Frontal cortex (tissue), 4 donors: ENCODE results near the gene ZNF672. TPM values are rescaled to one million over a fixed set of nuclear protein-coding genes. Genes with fewer than 3 reads are reported as not detected.

Experiments
- DNase-seq, 2 donors: peaks; one replicate each; pipeline ENCODE4 v3.0.0; 2012; ENCODE audit warnings: low spot score in 2 of 2
- FAIRE-seq: peaks from 2 replicates; lab custom pipeline; 2012; peaks lifted over from hg19 to GRCh38; lab: Jason Lieb, UNC
- total RNA-seq: library from RNA; depleted of rRNA; stranded (reverse); fragments of >200 nt; gene quantifications from one replicate; pipeline ENCODE4 v1.2.3, GENCODE V29; 2014
- donor health status: control.
- donor health status: control.
- donor health status: control.

The ZNF672 gene
- total RNA-seq, 1 donor from 2014 or later = 14.7 TPM

- no peak for FAIRE-seq
- DNase-seq = no peak
Observed at GRCh38 chr1:248811514-248812490, 26.2 kb upstream of the ZNF672 start.

GRCh38 chr1:248812736-248813425, 25.1 kb upstream of the ZNF672 start:
- FAIRE-seq (no peak), DNase-seq (no peak)

GRCh38 chr1:248813546-248813945, 24.5 kb upstream of the ZNF672 start:
- DNase-seq (no peak), FAIRE-seq (no peak)

GRCh38 chr1:248814351-248814750, 23.7 kb upstream of the ZNF672 start:
- FAIRE-seq (no peak), DNase-seq (no peak)

- DNase-seq = no peak
- no peak for FAIRE-seq
Observed at GRCh38 chr1:248815407-248816034, 22.5 kb upstream of the ZNF672 start.

GRCh38 chr1:248816042-248816851, 21.8 kb upstream of the ZNF672 start:
- FAIRE-seq (no peak), DNase-seq (no peak)

- FAIRE-seq = no peak
Observed at GRCh38 chr1:248817065-248817464, 21.0 kb upstream of the ZNF672 start.

GRCh38 chr1:248818505-248819374, 19.3 kb upstream of the ZNF672 start:
- FAIRE-seq (no peak), DNase-seq (no peak)

More at GRCh38 chr1:248817065-248817464, 21.0 kb upstream of the ZNF672 start:
- no peak for DNase-seq

- no peak for DNase-seq
- no peak for FAIRE-seq
Observed at GRCh38 chr1:248820041-248820585, 17.9 kb upstream of the ZNF672 start.

GRCh38 chr1:248821101-248821500, 16.9 kb upstream of the ZNF672 start:
- FAIRE-seq = no peak

GRCh38 chr1:248821641-248822040, 16.4 kb upstream of the ZNF672 start:
- DNase-seq (no peak), FAIRE-seq (no peak)

More at GRCh38 chr1:248821101-248821500, 16.9 kb upstream of the ZNF672 start:
- no peak for DNase-seq

GRCh38 chr1:248822148-248823032, 15.6 kb upstream of the ZNF672 start:
- FAIRE-seq (no peak), DNase-seq (no peak)

GRCh38 chr1:248823517-248824001, 14.5 kb upstream of the ZNF672 start:
- DNase-seq = no peak
- FAIRE-seq = no peak

GRCh38 chr1:248824301-248824700, 13.7 kb upstream of the ZNF672 start:
- DNase-seq (no peak), FAIRE-seq (no peak)

- no peak for FAIRE-seq
- no peak for DNase-seq
Observed at GRCh38 chr1:248824701-248825100, 13.3 kb upstream of the ZNF672 start.

- DNase-seq = no peak
- FAIRE-seq = no peak
Observed at GRCh38 chr1:248825136-248825535, 12.9 kb upstream of the ZNF672 start.

GRCh38 chr1:248825573-248825908, 12.5 kb upstream of the ZNF672 start:
- DNase-seq (no peak), FAIRE-seq (no peak)
